Fibroblast of mammary gland (primary cell): ENCODE measurements around the gene THAP9.
"Not testable (repeated sequence)": the region's sequence is repeated elsewhere in the genome, so short reads cannot be mapped to it uniquely, and the experiment has no call there.

ENCODE experiments used
- DNase-seq: peaks from one replicate; pipeline ENCODE4 v3.0.0-alpha.2; 2010; ENCODE audit warnings: low read depth
- H3K4me3 ChIP-seq: 2 replicates; pipeline ENCODE4 v1.5.1; 2011; ENCODE audit warnings: low read depth, mild to moderate bottlenecking, low read length, moderate library complexity; ENCODE audit not compliant: control insufficient read depth
- TF ChIP-seq, protein P1 (sequence below): conservative IDR thresholded peaks from 2 replicates; pipeline ENCODE4 v1.5.1; 2011; ENCODE audit warnings: low read depth, low read length, inconsistent platforms; ENCODE audit not compliant: control insufficient read depth, insufficient read depth

Gene THAP9

DNA sequence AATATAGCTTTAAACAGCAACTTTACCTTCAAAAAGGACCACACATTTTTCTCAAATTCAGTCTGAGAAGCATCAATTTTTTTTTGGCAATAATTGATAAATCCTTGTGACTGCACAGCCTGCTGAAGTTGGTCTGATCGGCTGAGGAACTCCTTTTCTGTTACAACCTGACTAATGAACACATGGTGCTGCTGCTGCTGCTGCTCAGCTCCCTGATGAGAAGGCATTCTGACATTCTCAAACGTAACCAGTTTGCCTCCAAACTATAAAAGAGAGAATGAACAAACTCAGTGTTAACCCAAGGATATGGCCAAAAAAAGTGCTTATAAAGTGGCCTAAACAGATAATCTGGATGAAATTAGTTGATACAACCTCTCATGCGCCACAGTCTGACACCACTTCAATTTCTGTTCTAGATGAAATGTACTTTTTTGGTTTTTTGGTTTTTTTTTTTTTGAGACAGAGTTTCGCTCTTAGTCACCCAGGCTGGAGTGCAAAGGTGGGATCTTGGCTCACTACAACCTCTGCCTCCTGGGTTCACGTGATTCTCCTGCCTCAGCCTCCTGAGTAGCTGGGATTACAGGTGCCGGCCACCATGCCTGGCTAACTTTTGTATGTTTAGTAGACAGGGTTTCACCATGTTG is 36.1 kb upstream of the THAP9 start:
- TF ChIP-seq, protein P1, sequence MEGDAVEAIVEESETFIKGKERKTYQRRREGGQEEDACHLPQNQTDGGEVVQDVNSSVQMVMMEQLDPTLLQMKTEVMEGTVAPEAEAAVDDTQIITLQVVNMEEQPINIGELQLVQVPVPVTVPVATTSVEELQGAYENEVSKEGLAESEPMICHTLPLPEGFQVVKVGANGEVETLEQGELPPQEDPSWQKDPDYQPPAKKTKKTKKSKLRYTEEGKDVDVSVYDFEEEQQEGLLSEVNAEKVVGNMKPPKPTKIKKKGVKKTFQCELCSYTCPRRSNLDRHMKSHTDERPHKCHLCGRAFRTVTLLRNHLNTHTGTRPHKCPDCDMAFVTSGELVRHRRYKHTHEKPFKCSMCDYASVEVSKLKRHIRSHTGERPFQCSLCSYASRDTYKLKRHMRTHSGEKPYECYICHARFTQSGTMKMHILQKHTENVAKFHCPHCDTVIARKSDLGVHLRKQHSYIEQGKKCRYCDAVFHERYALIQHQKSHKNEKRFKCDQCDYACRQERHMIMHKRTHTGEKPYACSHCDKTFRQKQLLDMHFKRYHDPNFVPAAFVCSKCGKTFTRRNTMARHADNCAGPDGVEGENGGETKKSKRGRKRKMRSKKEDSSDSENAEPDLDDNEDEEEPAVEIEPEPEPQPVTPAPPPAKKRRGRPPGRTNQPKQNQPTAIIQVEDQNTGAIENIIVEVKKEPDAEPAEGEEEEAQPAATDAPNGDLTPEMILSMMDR = no peak
- DNase-seq = no peak
- H3K4me3 ChIP-seq = no peak overlapping the region

DNA sequence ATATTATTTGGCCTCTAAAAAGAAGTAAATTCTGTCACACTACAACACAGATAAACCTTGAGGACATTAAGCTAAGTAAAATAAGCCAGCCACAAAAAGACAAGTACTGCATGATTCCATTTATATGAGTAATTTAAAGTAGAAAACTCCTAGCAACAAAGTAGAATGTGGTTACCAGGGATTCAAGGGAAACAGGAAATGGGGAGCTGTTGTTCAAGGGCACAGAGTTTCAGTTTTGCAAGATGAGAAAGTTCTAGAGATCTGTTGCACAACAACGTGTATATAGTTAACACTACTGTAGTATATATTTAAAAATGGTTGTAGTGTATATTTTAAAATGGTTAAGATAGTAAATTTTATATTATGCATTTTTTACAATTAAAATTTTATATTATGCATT is 34.9 kb upstream of the THAP9 start:
- TF ChIP-seq, protein P1 = no peak
- H3K4me3 ChIP-seq = no peak overlapping the region
- peak; percentile 92 for DNase-seq

- not testable (repeated sequence) for H3K4me3 ChIP-seq
- DNase-seq = peak; percentile 30
Measured at GRCh38 chr4:82866033-82866432, 34.5 kb upstream of the THAP9 start.

DNA sequence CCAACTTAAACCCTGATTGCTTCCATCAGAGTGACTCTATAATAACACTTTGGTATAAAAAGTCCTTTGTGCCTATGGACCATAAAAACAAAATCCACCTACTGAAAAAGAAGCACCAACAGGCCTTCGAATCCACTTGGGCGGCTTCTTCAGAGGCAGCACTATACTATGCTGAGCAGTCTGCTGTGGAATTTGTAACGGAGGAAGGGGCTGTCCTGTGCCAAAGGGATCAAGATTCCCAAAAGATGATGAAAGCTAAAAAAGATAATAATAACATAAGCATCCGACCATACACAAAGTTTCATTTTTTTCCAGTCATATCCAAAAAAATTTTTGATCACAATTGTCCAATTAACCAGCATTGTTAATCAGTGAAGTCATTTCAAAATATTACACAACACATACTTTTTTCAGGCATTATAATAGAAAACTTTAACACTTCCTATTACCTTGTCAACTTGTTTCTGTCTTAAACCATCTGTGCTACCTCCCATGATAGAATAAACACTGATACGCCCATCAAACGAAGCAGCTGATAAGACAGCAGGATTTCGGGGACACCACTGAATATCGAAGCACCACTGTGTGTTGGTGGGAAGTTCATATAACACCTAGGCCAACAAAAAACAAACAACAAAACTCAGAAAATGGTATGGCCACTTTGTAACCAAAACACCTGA is 33.7 kb upstream of the THAP9 start:
- no peak for DNase-seq
- H3K4me3 ChIP-seq = no peak overlapping the region
- TF ChIP-seq, protein P1 = no peak

DNA sequence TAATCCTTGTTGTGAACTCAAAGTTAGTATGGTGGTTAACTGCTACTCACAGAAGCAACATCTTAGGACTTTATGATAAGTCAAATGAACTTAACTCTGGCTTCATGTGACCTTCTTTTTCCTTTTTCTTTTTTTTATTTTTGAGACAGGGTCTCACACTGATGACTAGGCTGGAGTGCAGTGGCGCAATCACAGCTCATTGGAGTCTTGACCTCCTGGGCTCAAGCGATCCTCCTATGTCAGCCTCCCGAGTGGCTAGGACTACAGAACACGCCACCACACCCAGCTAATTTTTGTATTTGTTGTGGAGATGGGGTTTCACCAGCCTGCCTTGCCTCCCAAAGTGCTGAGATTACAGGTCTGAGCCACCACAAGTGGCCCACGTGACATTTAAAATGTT is 32.0 kb upstream of the THAP9 start:
- no peak overlapping the region for H3K4me3 ChIP-seq
- DNase-seq = no peak
- TF ChIP-seq, protein P1 = no peak

DNA sequence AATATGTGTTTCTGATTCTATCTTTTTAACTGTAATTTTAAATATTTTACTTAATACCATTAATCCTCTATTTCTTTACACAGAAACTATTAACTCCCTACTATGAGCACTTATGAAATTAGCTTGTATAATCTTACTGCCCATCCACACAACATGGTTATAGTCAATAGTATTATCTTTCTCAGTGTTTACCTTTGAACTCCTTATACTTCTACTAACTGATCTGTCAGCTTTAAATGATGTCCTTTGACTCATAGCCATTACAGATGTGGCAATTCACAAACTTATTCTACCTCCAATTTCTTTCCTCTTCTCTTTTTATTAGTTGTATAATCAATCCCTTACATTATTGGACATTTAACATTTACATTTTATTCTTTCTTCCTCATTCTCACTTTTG is 15.1 kb upstream of the THAP9 start:
- no peak overlapping the region for H3K4me3 ChIP-seq
- TF ChIP-seq, protein P1 = no peak
- DNase-seq = peak; percentile 58

DNA sequence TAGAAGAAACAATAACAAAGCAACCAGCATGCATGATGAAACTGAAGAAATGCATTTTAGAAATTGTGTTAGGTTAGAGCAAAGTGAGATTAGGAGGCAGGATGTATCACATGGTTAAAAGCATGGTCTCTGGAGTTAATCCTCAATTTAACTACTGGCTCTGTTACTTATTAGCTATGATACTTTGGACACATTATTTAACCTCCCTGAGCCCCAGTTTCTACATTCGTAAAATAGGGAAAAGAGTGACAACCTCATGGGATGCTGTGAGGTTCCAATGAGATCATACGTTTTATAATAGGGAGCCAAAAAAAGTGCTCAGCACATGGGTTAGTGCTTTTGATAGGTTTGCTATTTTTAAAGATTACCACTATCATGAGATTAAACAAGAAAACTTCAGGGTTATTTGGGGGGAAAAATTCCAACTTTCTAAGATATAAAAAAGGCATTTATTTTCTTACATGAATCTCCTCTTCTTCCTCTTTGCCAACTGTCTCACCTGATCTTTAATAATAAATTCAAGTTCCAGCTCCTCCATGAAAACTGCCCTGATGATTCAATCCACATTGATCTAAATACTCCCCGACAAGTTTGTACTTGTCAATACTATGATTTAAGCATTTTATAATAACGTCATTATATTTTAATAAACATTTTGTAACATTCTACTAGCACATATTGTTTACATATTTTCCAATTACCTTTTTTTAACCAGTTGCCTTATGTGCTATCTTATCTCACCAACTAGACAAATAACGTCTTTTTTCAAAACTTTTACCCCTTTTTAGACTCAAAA is 14.2 kb upstream of the THAP9 start:
- TF ChIP-seq, protein P1 = no peak
- no peak for DNase-seq
- H3K4me3 ChIP-seq = no peak overlapping the region
